Aorta (tissue), 5 donors: ENCODE data around the gene HOXA5. TPM values are rescaled to one million over a fixed set of nuclear protein-coding genes. Genes with fewer than 3 reads are reported as not detected.

Experiments
- ATAC-seq: fragments of 200-7000 bp; cut with Tn5 transposase; one replicate; pipeline ENCODE4 v1.9.1; 2022; ENCODE audit warnings: moderate library complexity; ENCODE audit not compliant: low FRiP score
- DNase-seq, 2 donors: peaks; one replicate each; pipeline ENCODE4 v3.0.0-alpha.2; 2020
- H3K27ac ChIP-seq, 2 donors: one replicate each; pipeline ENCODE4 v1.5.1; 2013; ENCODE audit warnings: low read length in 2 of 2, mild to moderate bottlenecking in 2 of 2, moderate library complexity in 2 of 2, control low read depth in 1 of 2, inconsistent platforms in 1 of 2, low read depth in 1 of 2
- H3K27me3 ChIP-seq, 2 donors: one replicate each; pipeline ENCODE4 v1.6.1; 2013; ENCODE audit warnings: control low read depth in 1 of 2, low read length in 1 of 2, mild to moderate bottlenecking in 1 of 2, moderate library complexity in 1 of 2; ENCODE audit not compliant: insufficient read depth in 2 of 2, control insufficient read depth in 1 of 2
- H3K36me3 ChIP-seq, 2 donors: one replicate each; pipeline ENCODE4 v1.6.1; 2013; ENCODE audit warnings: control low read depth in 1 of 2, low read length in 1 of 2, mild to moderate bottlenecking in 1 of 2; ENCODE audit not compliant: insufficient read depth in 2 of 2, control insufficient read depth in 1 of 2
- H3K4me1 ChIP-seq, 2 donors: one replicate each; pipeline ENCODE4 v1.6.1; 2013; ENCODE audit warnings: low read length in 2 of 2, control low read depth in 1 of 2, mild to moderate bottlenecking in 1 of 2, moderate library complexity in 1 of 2; ENCODE audit not compliant: insufficient read depth in 2 of 2, control insufficient read depth in 1 of 2
- H3K4me3 ChIP-seq, 2 donors: one replicate each; pipeline ENCODE4 v1.5.1; 2013; ENCODE audit warnings: low read length in 2 of 2, control low read depth in 1 of 2, mild to moderate bottlenecking in 1 of 2
- H3K9me3 ChIP-seq: one replicate; pipeline ENCODE4 v1.6.1; 2013; ENCODE audit warnings: mild to moderate bottlenecking, low read length; ENCODE audit not compliant: control insufficient read depth
- WGBS, 2 donors: extraction: QIAGEN DNeasy Blood & Tissue Kit; methylation state at CpG; one replicate each; pipeline ENCODE4 v1.1.7; 2013; 5-methylcytosine and 5-hydroxymethylcytosine counted together
- intact Hi-C, 2 donors: fragments of 100-400 bp; cut with DNase I; formaldehyde crosslinking; loops; one replicate each; pipeline versions ENCODE4 v1.14.2 to v1.15.0; 2022
- polyA plus RNA-seq, 2 donors: library from polyadenylated mRNA; stranded (reverse); fragments of 200-250 nt; gene quantifications; one replicate each; pipeline ENCODE4 v1.2.3, GENCODE V29; 2013
- total RNA-seq, 2 donors: library from RNA; stranded (reverse); fragmentation: NEBNext Ultra II Directional; extraction: Animal tissue kit (Norgen Biotek cat#: 25700); gene quantifications; one replicate each; pipeline ENCODE4 v1.2.1, GENCODE V29; 2021
- donor health status: healthy with polysubstance abuse.
- donor health status: Bipolar disorder and iron deficiency.
- donor health status: DM: no; HTN: no; CAD: no.
- donor health status: DM: no; HTN: no; CAD: no.
- donor health status: DM: yes; HTN: yes; CAD: no.

The HOXA5 gene
- total and polyA plus RNA-seq, 4 donors: 1.6 to 11.8 (median 5.4) TPM

DNA sequence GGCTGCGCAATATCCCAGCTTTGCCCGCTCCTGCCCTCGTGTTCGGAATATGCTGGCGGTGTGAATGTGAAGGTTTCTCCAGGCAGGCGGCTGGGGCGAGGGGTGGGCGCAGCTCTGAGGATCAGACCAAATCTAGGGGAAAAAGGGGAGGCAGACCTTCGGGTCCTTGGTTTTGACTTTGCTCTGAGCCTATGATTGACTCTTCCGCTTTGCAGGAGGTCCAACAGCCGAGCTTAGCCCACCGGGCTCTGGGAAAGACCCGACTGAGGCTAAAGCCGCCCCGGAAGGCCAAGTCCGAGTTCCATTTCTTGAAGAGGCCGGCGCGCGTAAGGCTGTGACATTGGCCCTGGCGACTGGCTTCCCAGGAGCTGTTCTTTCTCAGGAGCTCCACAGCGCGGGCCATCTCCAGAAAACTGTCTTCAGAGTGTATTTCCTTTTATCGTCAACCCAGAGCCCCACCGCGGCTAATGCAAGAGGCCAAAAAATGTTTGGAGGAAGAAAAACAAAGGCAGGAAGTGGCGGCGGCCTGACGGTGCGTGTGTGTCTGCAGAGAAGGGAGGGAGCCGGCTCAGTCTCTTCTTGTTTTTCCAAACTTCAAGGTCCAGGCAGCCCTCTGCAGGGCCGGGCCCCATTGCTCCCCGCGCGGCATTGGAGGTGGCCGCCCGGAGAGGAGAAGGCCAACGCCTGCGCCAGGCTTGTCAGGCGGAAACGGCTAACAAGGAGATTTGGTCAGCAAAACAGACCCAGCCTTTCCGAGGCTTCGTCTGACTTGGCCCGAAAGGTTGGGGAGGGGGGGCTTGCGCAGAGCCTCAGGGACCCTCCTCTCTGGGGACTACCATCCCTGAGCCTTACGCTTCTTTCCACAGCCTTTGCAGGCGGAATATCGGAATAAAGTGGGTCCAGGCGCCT, 45.2 kb upstream of the HOXA5 start:
- intact Hi-C loops: no loop called here
- no peak for ATAC-seq
- Histone ChIP-seq H3K9me3 (no peaks in the 10 kb centered on the region), H3K4me1 (no peaks in the 10 kb centered on the region), H3K27me3 (peaks cover 0 to 1% of the 10 kb centered on the region in 2 donors), H3K36me3 (no peaks in the 10 kb centered on the region), H3K4me3 (no peak overlapping the region), H3K27ac (no peak overlapping the region)
- peak; percentile 62 to 80 for DNase-seq
- WGBS, 2 donors: 12 to 20% methylated on average over 49 of the region's 49 CpGs

DNA sequence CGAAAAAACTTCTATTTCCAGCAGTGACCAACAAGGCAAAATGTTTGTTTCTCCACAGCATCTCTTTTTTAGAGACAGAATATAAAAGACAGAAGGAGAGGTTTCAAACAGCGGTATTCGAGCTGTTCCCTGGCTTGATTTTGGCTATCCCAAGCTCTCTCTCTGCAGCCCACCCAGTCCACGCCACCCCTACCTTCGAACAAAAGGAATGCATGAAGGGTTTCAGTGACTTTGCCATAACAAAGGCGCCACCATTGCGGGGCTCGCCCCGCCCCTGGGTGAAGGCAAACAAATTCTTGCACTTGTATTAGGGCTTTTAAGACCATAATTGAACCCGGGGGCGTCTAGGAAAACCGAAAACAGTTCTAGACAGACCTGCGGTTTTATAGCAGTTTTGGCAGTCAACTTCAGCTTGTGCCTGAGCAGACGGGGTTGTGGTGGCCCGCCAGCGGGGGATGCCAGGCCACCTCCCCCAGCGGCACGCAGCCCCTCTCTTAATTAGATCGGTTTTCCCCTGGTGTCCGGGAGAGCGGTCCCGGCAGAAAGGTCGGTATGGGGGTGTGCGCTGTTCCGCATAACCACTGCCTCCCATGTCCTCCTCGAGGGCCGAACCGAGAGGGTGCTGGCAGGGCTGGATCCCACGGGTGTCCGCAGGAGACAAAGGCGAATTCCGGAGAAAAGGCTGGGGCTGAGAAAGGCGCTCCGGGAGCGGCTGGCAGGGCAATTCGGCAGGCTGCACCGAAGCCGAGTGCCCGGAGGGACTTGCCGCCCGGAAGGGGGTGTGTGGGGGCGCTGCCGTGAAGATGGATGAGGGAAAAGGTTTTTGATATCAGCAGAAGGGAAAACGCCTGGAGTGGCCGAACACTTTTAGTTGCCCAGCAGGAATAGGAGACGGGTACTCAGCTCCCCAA, 44.2 kb upstream of the HOXA5 start:
- WGBS, 2 donors: 10 to 13% methylated on average over 46 of the region's 46 CpGs
- no peak overlapping the region for H3K27ac ChIP-seq
- H3K4me1 ChIP-seq: no peaks in the 10 kb centered on the region
- no peaks in the 10 kb centered on the region for H3K27me3 ChIP-seq
- ATAC-seq (no peak), DNase-seq (peak; percentile 38 to 52)
- no peak overlapping the region for H3K4me3 ChIP-seq
- H3K9me3 ChIP-seq: no peaks in the 10 kb centered on the region
- no peaks in the 10 kb centered on the region for H3K36me3 ChIP-seq
- intact Hi-C loops: no loop called here

DNA sequence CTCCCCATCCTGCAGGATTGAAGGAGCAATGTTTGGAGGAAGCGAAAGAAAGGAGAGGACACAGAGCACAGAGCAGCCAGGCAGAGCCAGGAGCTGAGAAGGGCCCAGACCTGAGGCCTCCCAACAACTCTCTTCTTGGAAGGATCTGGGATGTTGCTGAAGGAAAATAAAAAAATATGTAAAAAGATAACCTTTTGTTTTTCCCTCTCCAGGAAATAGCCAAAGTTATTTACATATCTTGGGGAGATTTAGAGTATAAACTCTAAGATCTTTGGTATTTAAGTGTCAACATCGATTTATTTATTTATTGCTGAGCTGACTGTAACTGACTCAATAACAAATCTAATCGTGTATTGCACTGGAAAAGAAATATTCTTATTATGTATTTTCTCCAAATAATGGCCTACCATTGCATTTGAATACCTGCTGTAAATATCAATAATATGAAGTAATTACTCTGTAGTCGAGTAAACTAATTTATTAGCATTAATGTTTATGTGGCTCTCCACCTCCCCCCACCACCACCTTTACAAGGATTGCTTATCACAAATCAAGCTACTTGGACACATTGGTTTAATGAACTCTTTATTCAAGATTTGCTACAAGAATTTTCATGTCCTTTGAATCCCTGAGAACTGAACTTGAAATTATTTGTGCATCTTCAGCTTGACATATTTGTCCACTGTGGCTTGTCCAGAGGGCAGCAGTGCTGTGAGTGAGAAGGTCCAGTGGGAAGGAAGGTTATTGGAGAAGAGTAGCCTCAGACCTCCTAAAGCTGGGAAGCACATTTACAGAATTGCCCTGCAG, 43.4 kb upstream of the HOXA5 start:
- DNase-seq: no peak
- no peak overlapping the region for H3K4me3 ChIP-seq
- no peak for ATAC-seq
- H3K27me3 ChIP-seq: no peaks in the 10 kb centered on the region
- no peaks in the 10 kb centered on the region for H3K4me1 ChIP-seq
- no peaks in the 10 kb centered on the region for H3K36me3 ChIP-seq
- H3K27ac ChIP-seq: no peak overlapping the region
- no peaks in the 10 kb centered on the region for H3K9me3 ChIP-seq
- intact Hi-C loops: no loop called here
- 53 to 62% methylated on average over 4 of the region's 4 CpGs for WGBS, 2 donors

DNA sequence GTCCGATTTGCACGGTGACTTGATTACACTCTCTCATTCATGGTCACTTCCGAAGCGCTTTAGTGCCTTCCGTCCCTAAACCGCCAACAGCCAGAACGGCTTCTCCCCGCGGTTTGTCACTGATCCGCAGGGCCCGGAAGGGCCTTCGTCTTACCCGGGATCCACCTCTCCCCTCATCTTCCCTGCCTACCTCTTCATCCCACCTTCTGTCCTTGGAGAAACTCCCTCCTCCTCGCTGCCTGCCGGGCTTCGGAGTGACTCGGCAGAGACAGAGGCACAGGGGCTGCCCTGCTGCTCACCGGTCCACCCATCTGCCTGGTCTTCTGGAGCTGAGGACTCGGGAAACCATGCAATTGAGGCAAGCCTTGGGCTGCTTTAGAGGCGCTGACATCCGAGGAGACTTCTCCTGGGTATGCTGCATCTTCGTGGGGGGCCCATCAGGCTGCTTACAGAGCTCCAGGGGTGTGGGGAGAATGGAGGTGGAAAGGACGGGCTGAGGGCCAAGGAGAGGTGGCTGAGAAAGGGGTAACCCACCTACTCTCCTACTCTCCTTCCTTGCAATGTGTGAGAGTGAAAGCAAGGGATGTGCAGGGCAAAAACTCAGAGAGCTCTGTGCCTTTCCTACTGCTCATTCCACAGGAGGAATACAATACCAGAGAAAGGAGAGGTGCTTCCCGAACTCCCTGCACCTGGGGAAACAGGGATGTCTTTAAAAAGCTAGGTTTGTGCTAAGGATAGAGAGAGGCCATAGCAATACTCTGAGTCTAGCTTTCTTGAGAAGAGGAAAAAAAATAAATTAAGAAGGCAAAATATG, 42.6 kb upstream of the HOXA5 start:
- WGBS, 2 donors: 20 to 23% methylated on average over 24 of the region's 24 CpGs
- Histone ChIP-seq H3K4me3 (no peak overlapping the region), H3K36me3 (no peaks in the 10 kb centered on the region), H3K9me3 (no peaks in the 10 kb centered on the region), H3K27me3 (no peaks in the 10 kb centered on the region), H3K4me1 (no peaks in the 10 kb centered on the region), H3K27ac (no peak overlapping the region)
- DNase-seq (peak; percentile 25 to 63), ATAC-seq (no peak)
- intact Hi-C loops: no loop called here

DNA sequence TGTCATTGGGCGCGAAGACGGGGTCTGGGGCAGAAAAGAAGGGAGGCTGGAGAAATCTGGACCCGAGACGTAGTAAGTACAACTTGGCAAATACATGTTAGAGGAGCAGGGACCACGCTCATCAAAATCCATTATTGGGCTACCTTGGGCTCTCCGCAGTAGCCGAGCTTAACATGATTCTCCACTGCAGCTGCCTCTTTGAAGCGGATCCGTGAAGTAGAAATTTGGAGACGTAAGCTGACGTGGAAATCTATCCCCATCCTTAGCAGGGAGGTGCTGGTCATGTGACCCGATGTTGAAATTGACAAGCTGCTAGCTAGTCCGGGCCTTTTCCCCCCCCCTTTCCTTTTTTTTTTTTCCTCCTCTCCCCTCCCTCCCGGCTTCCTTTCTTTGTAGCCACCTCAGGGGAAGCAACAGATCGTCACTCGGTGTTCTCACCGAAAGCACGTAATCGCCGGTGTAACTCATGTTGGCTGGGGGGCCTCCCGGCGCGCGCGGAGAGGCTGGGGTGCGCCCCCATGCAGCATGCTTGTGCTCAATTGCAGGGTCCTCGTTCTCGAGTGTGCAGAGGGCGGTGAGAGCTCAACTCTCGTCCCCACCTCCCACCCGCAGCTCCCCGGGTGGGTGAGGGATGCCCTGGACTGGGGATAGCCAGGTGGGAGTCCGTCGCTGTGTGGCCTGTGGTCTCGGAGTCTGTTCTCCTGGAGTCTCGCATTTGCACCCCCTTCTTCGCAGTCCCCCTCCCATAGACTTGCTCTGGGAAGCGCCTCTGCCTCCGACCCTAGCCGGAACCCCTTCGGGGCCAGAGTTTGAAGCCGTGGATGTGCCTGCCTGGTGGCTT, 41.8 kb upstream of the HOXA5 start, which contains the start of gene HOXA11:
TSS of gene HOXA11 (minus strand) at position 220 of the 841 bp plus-strand sequence. CDS start at position 132, 88 bp downstream.
- H3K9me3 ChIP-seq: no peaks in the 10 kb centered on the region
- WGBS, 2 donors: 13 to 14% methylated on average over 43 of the region's 43 CpGs
- intact Hi-C loops: no loop called here
- no peaks in the 10 kb centered on the region for H3K36me3 ChIP-seq
- H3K4me3 ChIP-seq: no peak within 1 kb of the TSS
- H3K4me1 ChIP-seq: no peaks in the 10 kb centered on the region
- H3K27me3 ChIP-seq: no peaks in the 10 kb centered on the region
- ATAC-seq (peak; percentile 24), DNase-seq (peak; percentile 41 to 69)
- no peak within 1 kb of the TSS for H3K27ac ChIP-seq

DNA sequence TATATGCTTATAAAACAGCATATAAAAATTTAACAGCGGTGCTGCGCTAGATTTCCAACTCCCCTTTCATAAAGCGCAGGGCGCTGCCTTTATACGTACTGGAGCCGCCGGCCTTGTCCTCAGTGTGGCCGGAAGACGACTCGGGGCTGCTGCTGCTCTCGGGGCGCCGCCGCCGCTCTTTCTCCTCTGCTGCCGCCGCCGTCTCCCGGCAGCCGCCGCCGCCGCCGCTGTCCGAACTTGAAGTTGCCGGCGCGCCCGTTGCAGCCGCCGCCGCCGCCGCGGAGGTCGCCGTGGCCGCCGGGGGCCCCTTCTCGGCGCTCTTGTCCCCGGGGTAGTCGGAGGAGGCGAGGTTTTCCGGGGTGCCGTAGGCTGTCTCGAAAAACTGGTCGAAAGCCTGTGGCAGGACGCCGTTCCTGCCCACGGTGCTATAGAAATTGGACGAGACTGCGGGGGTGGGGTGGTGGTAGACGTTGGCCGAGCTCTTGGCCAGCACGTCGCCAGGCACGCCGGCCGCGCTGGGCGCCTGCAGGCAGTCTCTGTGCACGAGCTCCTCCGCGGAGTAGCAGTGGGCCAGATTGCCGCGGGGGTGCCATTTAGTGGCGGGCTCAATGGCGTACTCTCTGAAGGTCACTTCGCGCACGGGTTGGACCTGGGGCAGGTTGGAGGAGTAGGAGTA, 41.0 kb upstream of the HOXA5 start:
- Histone ChIP-seq H3K27me3 (no peaks in the 10 kb centered on the region), H3K36me3 (no peaks in the 10 kb centered on the region), H3K27ac (no peak overlapping the region), H3K4me3 (no peak overlapping the region), H3K9me3 (no peaks in the 10 kb centered on the region), H3K4me1 (no peaks in the 10 kb centered on the region)
- DNase-seq (peak; percentile 58 to 80), ATAC-seq (no peak)
- intact Hi-C loops: no loop called here
- 2 to 3% methylated on average over 51 to 72 of the region's 72 CpGs for WGBS, 2 donors
